HEK293T (cell line): ENCODE measurements around the gene GON7.

Experiments used
- BHLHE40 ChIP-seq: fragments of 450-650 bp; IDR thresholded peaks from 2 replicates; pipeline ENCODE4 v1.6.1; 2016; ENCODE audit warnings: mild to moderate bottlenecking, moderate library complexity, borderline replicate concordance
- ELF4 ChIP-seq: fragments of 450-650 bp; IDR thresholded peaks from 2 replicates; pipeline ENCODE4 v1.6.1; 2017; ENCODE audit warnings: antibody characterized with exemption
- FOXK2 ChIP-seq: fragments of 450-650 bp; IDR thresholded peaks from 2 replicates; pipeline ENCODE4 v1.6.1; 2016; ENCODE audit warnings: mild to moderate bottlenecking
- FOXM1 ChIP-seq: fragments of 450-650 bp; IDR thresholded peaks from 2 replicates; pipeline ENCODE4 v1.6.1; 2017; ENCODE audit warnings: mild to moderate bottlenecking, borderline replicate concordance
- HDGF ChIP-seq: fragments of 450-650 bp; IDR thresholded peaks from 2 replicates; pipeline ENCODE4 v1.6.1; 2017; ENCODE audit warnings: antibody characterized with exemption, borderline replicate concordance
- PKNOX1 ChIP-seq: fragments of 450-650 bp; IDR thresholded peaks from 2 replicates; pipeline ENCODE4 v1.6.1; 2016
- SP1 ChIP-seq: fragments of 450-650 bp; IDR thresholded peaks from 2 replicates; pipeline ENCODE4 v1.6.1; 2017
- ZNF384 ChIP-seq: fragments of 450-650 bp; IDR thresholded peaks from 2 replicates; pipeline ENCODE4 v1.6.1; 2016

GRCh38 chr14:93175492-93175891 lies 31.4 kb downstream of the GON7 start:
- TF ChIP-seq SP1, result no peak
- TF ChIP-seq ELF4, result no peak
- TF ChIP-seq FOXK2, result no peak
- no peak for TF ChIP-seq FOXM1
- TF ChIP-seq HDGF, result no peak
- TF ChIP-seq PKNOX1, result no peak
- TF ChIP-seq ZNF384, result no peak
- TF ChIP-seq BHLHE40, result no peak
